ENCODE measurements around the gene TOM1L2.
"Not testable (repeated sequence)": the region's sequence is repeated elsewhere in the genome, so short reads cannot be mapped to it uniquely, and the experiment has no call there.

The TOM1L2 gene

GRCh38 chr17:17943281-17943984 is 28.8 kb downstream of the TOM1L2 start:
- DNase-seq (ENCODE audit: low read depth): no peak

- no peak for DNase-seq (ENCODE audit: low read depth)
Measured at GRCh38 chr17:17942846-17943245, 29.4 kb downstream of the TOM1L2 start.

- DNase-seq (ENCODE audit: low read depth): no peak
Measured at GRCh38 chr17:17941015-17941414, 31.2 kb downstream of the TOM1L2 start.

- no peak for DNase-seq (ENCODE audit: low read depth)
Measured at GRCh38 chr17:17940441-17940911, 31.7 kb downstream of the TOM1L2 start.

GRCh38 chr17:17939941-17940340 is 32.3 kb downstream of the TOM1L2 start:
- DNase-seq (ENCODE audit: low read depth): not testable (repeated sequence)

DNA sequence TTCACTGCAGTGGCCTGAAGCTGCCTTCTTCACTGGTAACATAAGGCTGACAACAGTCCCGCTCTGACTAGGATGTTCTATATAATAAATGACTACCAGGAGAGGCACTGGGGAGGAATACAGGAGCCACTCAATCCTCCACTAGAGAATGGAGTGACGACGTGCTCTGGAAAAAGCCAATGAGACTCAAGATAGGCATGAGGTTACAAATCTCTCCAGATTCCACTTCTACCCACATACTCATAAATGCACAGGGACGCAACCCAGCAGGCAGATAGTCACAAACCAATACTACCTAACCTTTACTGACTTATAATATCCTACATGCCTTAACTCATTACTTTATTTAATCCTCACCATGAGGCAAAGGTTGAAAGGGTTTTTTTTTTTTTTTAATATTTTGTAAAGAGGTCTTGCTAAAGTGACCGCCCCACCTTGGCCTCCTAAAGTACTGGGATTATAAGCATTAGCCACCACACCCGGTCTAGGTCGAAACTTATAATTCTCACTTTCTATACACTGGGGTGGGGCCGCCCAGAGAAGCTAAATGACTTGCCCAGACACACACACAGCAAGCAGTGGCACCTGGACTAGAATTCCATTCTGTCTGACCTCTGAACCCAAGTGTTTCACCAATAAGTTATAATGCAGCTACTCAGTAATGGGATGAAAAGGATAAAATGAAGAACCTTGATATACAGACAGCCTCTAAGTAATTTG is 33.7 kb downstream of the TOM1L2 start:
- no peak for DNase-seq (ENCODE audit: low read depth)

DNA sequence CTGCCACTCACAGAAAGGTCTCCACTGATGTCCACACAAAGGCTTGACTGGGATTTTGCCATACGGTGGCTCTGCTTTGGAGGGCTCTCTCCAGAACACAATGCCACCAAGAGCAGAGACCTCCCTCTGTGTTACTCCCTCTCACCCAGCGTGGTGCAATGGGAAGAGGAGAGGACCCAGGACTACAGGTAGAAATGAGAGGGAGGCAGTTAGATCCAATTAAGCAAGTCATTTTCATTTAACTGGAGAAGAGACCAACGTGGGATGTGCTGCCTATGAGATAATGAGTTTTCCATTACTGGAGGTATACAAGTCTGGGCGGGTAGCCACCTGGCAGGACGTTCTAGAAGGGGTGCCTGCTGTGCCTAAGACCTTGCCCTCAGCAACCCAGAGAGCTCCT is 34.2 kb downstream of the TOM1L2 start:
- DNase-seq (ENCODE audit: low read depth): no peak

- DNase-seq (ENCODE audit: low read depth): no peak
Measured at GRCh38 chr17:17937201-17937853, 34.9 kb downstream of the TOM1L2 start.

DNA sequence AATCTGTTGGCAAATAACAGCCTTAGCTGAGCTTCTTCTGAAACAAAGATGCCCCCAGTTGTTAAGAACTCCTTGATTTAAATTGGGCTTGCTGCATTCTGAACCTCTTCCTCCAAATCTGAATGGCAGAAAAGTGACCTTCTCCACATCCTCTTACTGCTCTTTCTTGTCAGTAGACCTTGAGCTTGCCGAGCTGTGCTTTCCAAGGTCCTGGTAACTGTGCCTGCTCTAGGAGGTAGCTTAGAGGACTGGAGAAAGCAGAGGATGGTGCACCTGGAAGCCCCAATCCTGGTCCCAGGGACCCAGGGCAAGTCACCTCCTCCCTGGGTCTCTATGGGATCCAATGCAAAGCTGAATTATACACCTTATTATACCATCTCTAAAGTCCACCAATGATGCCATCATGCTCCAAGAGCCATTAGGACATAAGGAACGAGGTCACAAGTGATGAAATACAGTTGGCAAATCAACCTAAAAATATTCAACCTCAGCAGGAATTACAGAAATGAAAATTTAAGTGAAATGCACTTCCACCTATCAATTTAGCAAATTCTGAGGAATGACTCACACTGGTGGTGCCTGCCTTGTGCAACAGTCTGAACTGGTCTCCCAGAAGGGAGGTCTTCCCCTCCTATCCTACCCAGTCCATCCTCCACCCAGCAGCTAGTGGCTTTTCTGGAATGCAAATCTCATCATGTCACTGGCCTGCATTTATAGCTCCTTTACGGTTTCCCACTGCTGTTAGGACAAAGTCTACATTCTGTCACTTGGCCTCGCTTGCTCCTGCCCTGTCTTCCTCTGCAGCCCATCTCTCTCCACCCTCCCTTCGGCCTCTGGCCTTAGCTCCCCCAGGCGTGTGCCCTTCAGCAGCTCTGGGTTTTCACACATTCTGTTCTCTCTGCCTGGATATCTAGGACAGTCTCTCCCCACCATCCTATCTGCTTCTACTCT is 36.6 kb downstream of the TOM1L2 start:
- DNase-seq (ENCODE audit: low read depth): no peak

DNA sequence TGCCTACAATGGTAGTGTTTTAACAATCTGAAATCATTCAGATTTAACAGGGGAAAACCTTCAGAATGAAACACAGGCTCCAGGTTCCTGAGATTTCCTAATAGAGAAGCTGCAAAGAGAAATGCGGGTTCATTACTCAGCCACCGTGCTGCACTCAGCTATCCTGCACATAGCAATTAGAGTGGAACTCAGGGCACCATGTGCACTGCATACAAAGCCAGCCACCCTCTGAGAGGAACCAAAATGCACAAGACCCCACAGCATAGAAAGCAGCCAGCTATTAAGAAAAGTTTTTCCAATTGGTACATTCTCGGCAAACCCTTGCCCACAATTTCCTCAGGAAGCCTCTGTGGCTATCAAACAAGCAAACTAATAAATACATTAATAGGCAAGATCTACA is 37.4 kb downstream of the TOM1L2 start:
- DNase-seq (ENCODE audit: low read depth): no peak

GRCh38 chr17:17934214-17934613 is 38.0 kb downstream of the TOM1L2 start:
- no peak for DNase-seq (ENCODE audit: low read depth)

GRCh38 chr17:17933775-17934174 is 38.4 kb downstream of the TOM1L2 start:
- DNase-seq (ENCODE audit: low read depth): no peak

DNA sequence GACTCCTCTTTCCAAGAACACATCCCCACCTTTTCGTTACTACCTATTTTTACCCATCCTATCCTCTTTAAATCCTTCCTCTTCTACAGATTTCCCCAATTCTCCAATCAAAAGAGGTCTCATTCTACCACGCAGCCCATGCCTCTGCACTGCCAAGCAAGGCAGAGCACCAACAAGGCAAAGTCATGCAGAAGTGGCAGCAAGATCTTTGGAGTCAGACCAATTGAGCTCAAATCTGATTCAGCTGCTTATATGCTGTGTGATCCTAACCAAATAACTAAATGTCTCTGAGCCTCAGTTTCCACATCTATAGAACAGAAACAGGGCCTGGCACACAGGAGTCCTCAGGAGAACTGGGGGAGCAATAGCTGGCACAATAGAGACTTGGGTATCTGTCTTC is 41.0 kb downstream of the TOM1L2 start:
- no peak for DNase-seq (ENCODE audit: low read depth)

GRCh38 chr17:17930674-17931073 is 41.5 kb downstream of the TOM1L2 start:
- DNase-seq (ENCODE audit: low read depth): no peak

- DNase-seq (ENCODE audit: low read depth): no peak
Measured at GRCh38 chr17:17929655-17930380, 42.4 kb downstream of the TOM1L2 start.

- no peak for DNase-seq (ENCODE audit: low read depth)
Measured at GRCh38 chr17:17928398-17929287, 43.6 kb downstream of the TOM1L2 start.

DNA sequence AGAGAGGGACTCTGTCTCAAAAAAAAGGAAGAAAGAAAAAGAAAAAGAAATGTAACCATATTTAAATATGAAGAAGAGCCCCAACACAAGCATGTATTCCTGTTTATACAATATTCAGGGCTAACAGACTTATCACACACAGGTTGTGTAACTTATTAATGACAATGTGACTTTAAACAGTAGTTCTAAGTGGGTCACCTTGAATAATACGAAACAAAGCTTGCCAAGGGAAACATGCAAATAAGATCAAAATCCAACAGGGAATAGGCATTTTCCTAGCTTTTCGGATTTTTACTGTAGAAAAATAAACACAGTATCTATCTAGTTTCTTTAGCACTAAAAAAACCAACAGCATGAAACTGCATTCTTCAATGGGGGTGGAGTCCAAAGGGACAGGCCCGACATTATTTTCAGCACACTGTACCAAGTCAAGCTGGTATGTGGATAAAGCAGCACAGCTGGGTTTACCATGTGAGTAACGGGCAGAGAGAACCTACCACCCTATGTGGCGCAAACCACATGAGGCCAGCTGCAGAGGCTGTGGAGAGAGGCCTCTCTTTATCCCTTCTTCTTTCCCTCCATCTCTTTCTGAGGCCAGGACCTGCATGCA is 45.3 kb downstream of the TOM1L2 start:
- DNase-seq (ENCODE audit: low read depth): no peak

DNA sequence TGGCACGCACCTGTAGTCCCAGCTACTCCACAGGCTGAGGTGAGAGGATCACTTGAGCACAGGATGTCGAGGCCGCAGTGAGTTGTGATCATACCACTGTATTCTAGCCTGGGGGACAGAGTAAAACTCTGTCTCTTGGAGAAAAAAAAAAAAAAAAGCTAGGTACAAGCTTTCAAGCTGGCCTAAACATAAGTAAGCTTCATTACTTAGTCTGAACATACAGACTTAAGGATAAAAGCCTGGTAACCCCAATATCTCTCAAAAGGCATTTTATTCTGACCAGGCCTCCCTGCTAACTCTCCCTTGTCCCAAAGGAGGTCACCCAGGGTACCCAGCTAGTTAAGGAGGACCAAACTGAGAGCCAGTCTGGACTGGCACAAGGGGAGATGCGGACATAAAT is 46.2 kb downstream of the TOM1L2 start:
- DNase-seq (ENCODE audit: low read depth): no peak

DNA sequence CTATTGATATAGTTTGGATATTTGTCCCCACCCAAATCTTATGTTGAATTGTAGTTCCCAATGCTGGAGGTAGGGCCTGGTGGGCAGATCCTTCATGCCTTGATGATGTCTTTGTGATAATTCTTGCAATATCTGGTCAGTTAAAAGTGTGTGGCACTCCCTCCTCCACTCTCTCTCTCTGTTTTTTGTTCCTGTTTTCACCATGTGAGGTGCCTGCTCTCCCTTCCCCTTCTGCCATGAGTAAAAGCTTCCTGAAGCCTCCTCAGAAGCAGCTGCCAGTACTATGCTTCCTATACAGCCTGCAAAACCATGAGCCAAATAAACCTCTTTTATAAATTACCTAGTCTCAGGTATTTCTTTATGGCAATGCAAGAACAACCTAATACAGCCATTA is 47.3 kb downstream of the TOM1L2 start:
- no peak for DNase-seq (ENCODE audit: low read depth)

All from stimulated activated CD8-positive, alpha-beta memory T cell treated with anti-CD3 and anti-CD28 coated beads, Interleukin-4, amount 100 ng/mL, for 24 hours (primary cell).